Measurements from ENCODE around the gene CFAP43.

- TF ChIP-seq, protein P1, sequence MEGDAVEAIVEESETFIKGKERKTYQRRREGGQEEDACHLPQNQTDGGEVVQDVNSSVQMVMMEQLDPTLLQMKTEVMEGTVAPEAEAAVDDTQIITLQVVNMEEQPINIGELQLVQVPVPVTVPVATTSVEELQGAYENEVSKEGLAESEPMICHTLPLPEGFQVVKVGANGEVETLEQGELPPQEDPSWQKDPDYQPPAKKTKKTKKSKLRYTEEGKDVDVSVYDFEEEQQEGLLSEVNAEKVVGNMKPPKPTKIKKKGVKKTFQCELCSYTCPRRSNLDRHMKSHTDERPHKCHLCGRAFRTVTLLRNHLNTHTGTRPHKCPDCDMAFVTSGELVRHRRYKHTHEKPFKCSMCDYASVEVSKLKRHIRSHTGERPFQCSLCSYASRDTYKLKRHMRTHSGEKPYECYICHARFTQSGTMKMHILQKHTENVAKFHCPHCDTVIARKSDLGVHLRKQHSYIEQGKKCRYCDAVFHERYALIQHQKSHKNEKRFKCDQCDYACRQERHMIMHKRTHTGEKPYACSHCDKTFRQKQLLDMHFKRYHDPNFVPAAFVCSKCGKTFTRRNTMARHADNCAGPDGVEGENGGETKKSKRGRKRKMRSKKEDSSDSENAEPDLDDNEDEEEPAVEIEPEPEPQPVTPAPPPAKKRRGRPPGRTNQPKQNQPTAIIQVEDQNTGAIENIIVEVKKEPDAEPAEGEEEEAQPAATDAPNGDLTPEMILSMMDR (conservative IDR thresholded peaks at IDR 0.05): no peak
- no peak for TF ChIP-seq EZH2 (IDR thresholded peaks at IDR 0.05; ENCODE audit: low read depth)
These were observed 36.5 kb downstream of the CFAP43 start for GRCh38 chr10:104195706-104196105.
